ENCODE results near the gene ACVR1C. TPM values are rescaled to one million over a fixed set of nuclear protein-coding genes. Genes with fewer than 3 reads are reported as not detected.
A peak's percentile ranks its signal among the peaks of the same experiment; 100 is the strongest.

ACVR1C gene
- total and polyA plus RNA-seq, 2 donors (not counting 1 experiment from before 2014, with no cell fraction given) = 0.24 to 0.52 TPM

DNA sequence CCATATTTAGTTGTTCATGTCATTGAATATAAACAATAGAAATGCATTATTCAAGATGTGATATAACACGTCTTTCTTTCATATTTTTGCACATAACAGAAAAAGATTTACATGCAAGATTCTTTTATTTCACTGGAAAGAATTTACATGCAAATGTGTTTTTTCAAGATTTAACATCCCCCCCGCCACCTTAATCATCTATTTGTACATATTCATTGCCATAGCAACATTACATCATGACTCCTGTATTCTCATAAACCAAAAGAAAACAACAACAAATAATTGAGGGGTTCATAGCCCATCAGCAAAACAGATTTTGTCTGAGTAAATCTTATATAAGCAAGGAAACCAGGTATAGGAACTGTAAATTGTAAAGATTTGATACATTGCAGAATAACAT, 3.2 kb upstream of the ACVR1C start:
- CTCF ChIA-PET = interaction anchor here (1.0 kb wide), 1 partner anchor 329 kb away, joined by 3 read pairs; no protein-coding TSS in a partner anchor
- Histone ChIP-seq H4K20me1 (ENCODE audit: control insufficient read depth, insufficient read depth, low read length, poor library complexity, severe bottlenecking) (no peaks in the 10 kb centered on the region), H3K27ac (ENCODE audit: low read length in 2 of 2) (no peak overlapping the region), H2AFZ (ENCODE audit: insufficient read depth, low read depth, low read length, poor library complexity, severe bottlenecking) (no peak overlapping the region), H3K36me3 (replicated peaks in 1 of 2; ENCODE audit: control extremely low read depth in 1 of 2, control insufficient read depth in 1 of 2, extremely low read depth in 1 of 2, insufficient read depth in 2 of 2, low read length in 1 of 2) (no peaks in the 10 kb centered on the region), H3K9me3 (ENCODE audit: control extremely low read depth in 1 of 3, control insufficient read depth in 2 of 3, insufficient read depth in 1 of 3, low read length in 2 of 3) (no peaks in the 10 kb centered on the region), H3K4me3 (ENCODE audit: control extremely low read depth in 1 of 5, extremely low read depth in 1 of 5, insufficient read depth in 1 of 5, low read depth in 2 of 5, low read length in 4 of 5) (no peak overlapping the region), H3K4me2 (replicated peaks; ENCODE audit: low read depth, low read length, poor library complexity, severe bottlenecking) (no peak overlapping the region), H3K9ac (ENCODE audit: low read length) (no peak overlapping the region), H3K27me3 (replicated peaks in 1 of 4; ENCODE audit: control extremely low read depth in 1 of 4, control insufficient read depth in 3 of 4, insufficient read depth in 4 of 4, low read length in 3 of 4) (peaks cover 0 to 13% (median 2%) of the 10 kb centered on the region in 4 experiments), H3K79me2 (ENCODE audit: control insufficient read depth, insufficient read depth, low read length) (no peaks in the 10 kb centered on the region), H3K4me1 (ENCODE audit: control insufficient read depth in 2 of 2, insufficient read depth in 2 of 2, low read length in 2 of 2) (peaks cover 12 to 14% of the 10 kb centered on the region in 2 donors)
- peaks cover 28% of the 10 kb centered on the region for H3K27me3 Mint-ChIP-seq
- WGBS (ENCODE audit: insufficient coverage) = no CpG with 5 or more reads among the region's 2 CpGs
- H3K27ac Mint-ChIP-seq = no peak overlapping the region
- H3K4me3 Mint-ChIP-seq = no peak overlapping the region
- intact Hi-C loops (cut with micrococcal nuclease) = no loop called here
- POLR2A ChIA-PET = interaction anchor here (0.7 kb wide), 1 partner anchor 19 kb away, joined by 3 read pairs; no protein-coding TSS in a partner anchor
- TF ChIP-seq, protein P1, sequence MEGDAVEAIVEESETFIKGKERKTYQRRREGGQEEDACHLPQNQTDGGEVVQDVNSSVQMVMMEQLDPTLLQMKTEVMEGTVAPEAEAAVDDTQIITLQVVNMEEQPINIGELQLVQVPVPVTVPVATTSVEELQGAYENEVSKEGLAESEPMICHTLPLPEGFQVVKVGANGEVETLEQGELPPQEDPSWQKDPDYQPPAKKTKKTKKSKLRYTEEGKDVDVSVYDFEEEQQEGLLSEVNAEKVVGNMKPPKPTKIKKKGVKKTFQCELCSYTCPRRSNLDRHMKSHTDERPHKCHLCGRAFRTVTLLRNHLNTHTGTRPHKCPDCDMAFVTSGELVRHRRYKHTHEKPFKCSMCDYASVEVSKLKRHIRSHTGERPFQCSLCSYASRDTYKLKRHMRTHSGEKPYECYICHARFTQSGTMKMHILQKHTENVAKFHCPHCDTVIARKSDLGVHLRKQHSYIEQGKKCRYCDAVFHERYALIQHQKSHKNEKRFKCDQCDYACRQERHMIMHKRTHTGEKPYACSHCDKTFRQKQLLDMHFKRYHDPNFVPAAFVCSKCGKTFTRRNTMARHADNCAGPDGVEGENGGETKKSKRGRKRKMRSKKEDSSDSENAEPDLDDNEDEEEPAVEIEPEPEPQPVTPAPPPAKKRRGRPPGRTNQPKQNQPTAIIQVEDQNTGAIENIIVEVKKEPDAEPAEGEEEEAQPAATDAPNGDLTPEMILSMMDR (IDR thresholded peaks at IDR 0.05) = no peak
- no peak for TF ChIP-seq EZH2 (IDR thresholded peaks at IDR 0.05; ENCODE audit: borderline replicate concordance, insufficient read depth, low read depth, low read length, poor library complexity, severe bottlenecking)
- no peak for ATAC-seq (ENCODE audit: low read depth)
- H3K9me3 Mint-ChIP-seq (ENCODE audit: insufficient read depth) = no peaks in the 10 kb centered on the region
- peaks cover 14% of the 10 kb centered on the region for H3K4me1 Mint-ChIP-seq
- DNase-seq = no peak

DNA sequence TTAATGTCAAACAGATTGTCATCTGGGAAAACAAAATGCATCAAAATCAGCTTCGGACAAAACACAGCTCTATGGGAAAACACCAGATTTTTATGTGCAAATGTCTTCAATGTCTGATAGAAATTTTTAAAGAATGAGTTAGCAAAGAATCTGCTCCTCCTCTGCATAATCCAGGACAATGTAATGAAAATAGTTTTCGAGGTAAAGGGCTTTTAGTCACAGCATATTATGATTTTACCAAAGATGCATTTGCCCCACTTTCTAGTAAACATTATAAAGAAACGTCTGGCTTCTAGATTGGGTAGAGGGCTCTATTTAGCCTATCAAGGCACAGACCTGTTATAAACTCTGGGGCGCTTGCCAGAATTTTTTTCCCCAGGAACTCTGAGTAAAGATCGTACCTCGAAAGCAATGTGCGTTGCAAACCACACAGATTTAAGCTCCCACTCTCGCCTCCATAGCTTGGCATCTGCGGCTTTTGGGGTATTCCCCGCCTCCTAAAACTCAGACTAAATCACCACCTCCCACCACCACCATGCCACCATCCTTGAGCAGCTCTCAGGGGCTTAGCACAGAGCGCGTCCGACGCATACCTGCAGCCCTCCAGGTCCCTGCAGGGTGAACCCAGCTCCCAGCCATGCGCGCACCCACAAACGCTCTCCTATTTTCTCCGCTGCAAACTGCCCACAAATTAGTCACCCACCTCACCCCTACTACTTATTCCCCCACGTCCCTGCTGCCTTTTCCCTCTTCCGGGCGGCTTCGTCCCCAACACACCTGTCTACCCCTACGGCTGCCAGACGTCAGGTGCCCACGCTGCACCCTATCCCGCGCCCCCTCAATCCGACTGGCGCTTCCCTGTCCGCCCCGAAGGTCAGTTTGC, 829 bp downstream of the ACVR1C start:
- Mint-ChIP-seq H3K4me1 (peaks cover 23% of the 10 kb centered on the region), H3K27ac (no peak overlapping the region), H3K4me3 (peak overlapping the region; percentile 84), H3K27me3 (peaks cover 17% of the 10 kb centered on the region), H3K9me3 (ENCODE audit: insufficient read depth) (no peaks in the 10 kb centered on the region)
- peaks cover 12 to 17% of the 10 kb centered on the region in 2 donors for H3K4me1 ChIP-seq (ENCODE audit: control insufficient read depth in 2 of 2, insufficient read depth in 2 of 2, low read length in 2 of 2)
- peak overlapping the region in 4 of 5 experiments; percentile 46 to 68 (median 60) for H3K4me3 ChIP-seq (ENCODE audit: control extremely low read depth in 1 of 5, extremely low read depth in 1 of 5, insufficient read depth in 1 of 5, low read depth in 2 of 5, low read length in 4 of 5)
- peak overlapping the region; percentile 88 for H2AFZ ChIP-seq (ENCODE audit: insufficient read depth, low read depth, low read length, poor library complexity, severe bottlenecking)
- peak overlapping the region; percentile 95 for H3K4me2 ChIP-seq (replicated peaks; ENCODE audit: low read depth, low read length, poor library complexity, severe bottlenecking)
- POLR2A ChIA-PET = no interaction called here
- H3K27ac ChIP-seq (ENCODE audit: low read length in 2 of 2) = no peak overlapping the region
- H3K9ac ChIP-seq (ENCODE audit: low read length) = peak overlapping the region; percentile 70
- no peak for TF ChIP-seq EZH2 (IDR thresholded peaks at IDR 0.05; ENCODE audit: borderline replicate concordance, insufficient read depth, low read depth, low read length, poor library complexity, severe bottlenecking)
- TF ChIP-seq, protein P1 (IDR thresholded peaks at IDR 0.05) = no peak
- peak; percentile 15 for ATAC-seq (ENCODE audit: low read depth)
- CTCF ChIA-PET = interaction anchor here (0.7 to 3.1 kb wide), 14 partner anchors 10 to 324 kb away, joined by 3 to 15 read pairs (median 4); partner anchors contain the start of gene CYTIP
- H3K27me3 ChIP-seq (replicated peaks in 1 of 4; ENCODE audit: control extremely low read depth in 1 of 4, control insufficient read depth in 3 of 4, insufficient read depth in 4 of 4, low read length in 3 of 4) = peaks cover 0 to 13% (median 2%) of the 10 kb centered on the region in 4 experiments
- H3K79me2 ChIP-seq (ENCODE audit: control insufficient read depth, insufficient read depth, low read length) = no peaks in the 10 kb centered on the region
- DNase-seq = no peak
- H4K20me1 ChIP-seq (ENCODE audit: control insufficient read depth, insufficient read depth, low read length, poor library complexity, severe bottlenecking) = no peaks in the 10 kb centered on the region
- no peaks in the 10 kb centered on the region for H3K36me3 ChIP-seq (replicated peaks in 1 of 2; ENCODE audit: control extremely low read depth in 1 of 2, control insufficient read depth in 1 of 2, extremely low read depth in 1 of 2, insufficient read depth in 2 of 2, low read length in 1 of 2)
- intact Hi-C loops (cut with micrococcal nuclease) = loop anchor here (1.0 to 2.0 kb wide), 3 partner anchors 136 to 382 kb away; partner anchors contain the start of gene ACVR1
- 1% methylated on average over 29 of the region's 31 CpGs for WGBS (ENCODE audit: insufficient coverage)
- no peaks in the 10 kb centered on the region for H3K9me3 ChIP-seq (ENCODE audit: control extremely low read depth in 1 of 3, control insufficient read depth in 2 of 3, insufficient read depth in 1 of 3, low read length in 2 of 3)
